ENCODE measurements around the gene LRRC72. TPM values are rescaled to one million over a fixed set of nuclear protein-coding genes. Genes with fewer than 3 reads are reported as not detected.
"Not testable (repeated sequence)": the region's sequence is repeated elsewhere in the genome, so short reads cannot be mapped to it uniquely, and the experiment has no call there.

The LRRC72 gene
- total RNA-seq, 1 experiment from 2014 or later = not detected

DNA sequence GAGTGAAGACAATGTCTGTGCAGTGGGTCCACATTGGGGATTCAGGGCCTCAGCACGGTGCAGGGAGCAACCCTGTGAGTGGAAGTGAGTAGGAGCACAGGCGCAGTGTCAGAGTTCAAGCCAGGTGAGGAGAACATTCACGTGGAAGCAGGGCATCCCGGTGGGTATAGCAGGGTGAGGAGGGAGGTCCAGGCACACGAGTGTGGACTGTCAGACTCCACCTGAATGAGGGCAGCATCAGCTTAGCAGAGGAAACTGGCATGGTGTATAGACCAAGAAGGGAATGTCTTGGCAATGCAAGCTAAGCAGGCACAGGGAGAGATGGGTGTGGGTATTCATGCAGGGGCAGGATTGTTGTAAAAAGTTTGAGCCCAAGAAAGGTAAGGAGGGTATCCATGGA is 15.3 kb upstream of the LRRC72 start:
- Histone ChIP-seq H3K4me3 (ENCODE audit: insufficient read depth, low read depth, low read length) (no peak overlapping the region), H3K27me3 (ENCODE audit: control insufficient read depth, insufficient read depth, low read length) (no peaks in the 10 kb centered on the region), H3K36me3 (replicated peaks; ENCODE audit: control insufficient read depth, insufficient read depth, low read length) (no peaks in the 10 kb centered on the region)
- no peak for DNase-seq

DNA sequence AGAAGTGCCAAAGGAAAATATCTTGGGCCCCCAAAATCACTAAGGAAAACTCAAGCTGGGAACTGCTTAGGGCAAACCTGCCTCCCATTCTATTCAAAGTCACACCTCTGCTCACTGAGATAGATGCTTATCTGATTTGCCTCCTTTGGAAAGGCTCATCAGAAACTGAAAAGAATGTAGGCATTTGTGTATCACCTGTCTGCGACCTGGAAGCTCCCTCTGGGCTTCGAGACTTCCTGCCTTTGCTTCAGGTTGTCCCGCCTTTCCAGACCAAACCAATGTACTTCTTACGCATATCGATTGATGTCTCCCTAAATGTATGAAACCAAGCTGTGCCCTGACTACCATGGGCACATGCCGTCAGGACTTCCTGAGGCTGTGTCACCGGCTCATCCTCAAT is 14.5 kb upstream of the LRRC72 start:
- Histone ChIP-seq H3K27me3 (ENCODE audit: control insufficient read depth, insufficient read depth, low read length) (no peaks in the 10 kb centered on the region), H3K4me3 (ENCODE audit: insufficient read depth, low read depth, low read length) (no peak overlapping the region), H3K36me3 (replicated peaks; ENCODE audit: control insufficient read depth, insufficient read depth, low read length) (no peaks in the 10 kb centered on the region)
- DNase-seq = no peak

- H3K36me3 ChIP-seq (replicated peaks; ENCODE audit: control insufficient read depth, insufficient read depth, low read length) = no peaks in the 10 kb centered on the region
- no peak overlapping the region for H3K4me3 ChIP-seq (ENCODE audit: insufficient read depth, low read depth, low read length)
- no peaks in the 10 kb centered on the region for H3K27me3 ChIP-seq (ENCODE audit: control insufficient read depth, insufficient read depth, low read length)
- no peak for DNase-seq
Measured at GRCh38 chr7:16514271-16514670, 12.4 kb upstream of the LRRC72 start.

- Histone ChIP-seq H3K4me3 (ENCODE audit: insufficient read depth, low read depth, low read length) (no peak overlapping the region), H3K27me3 (ENCODE audit: control insufficient read depth, insufficient read depth, low read length) (no peaks in the 10 kb centered on the region), H3K36me3 (replicated peaks; ENCODE audit: control insufficient read depth, insufficient read depth, low read length) (no peaks in the 10 kb centered on the region)
- no peak for DNase-seq
Measured at GRCh38 chr7:16514729-16515128, 11.9 kb upstream of the LRRC72 start.

GRCh38 chr7:16515785-16516685 is 10.6 kb upstream of the LRRC72 start:
- H3K4me3 ChIP-seq (ENCODE audit: insufficient read depth, low read depth, low read length) = no peak overlapping the region
- no peaks in the 10 kb centered on the region for H3K27me3 ChIP-seq (ENCODE audit: control insufficient read depth, insufficient read depth, low read length)
- no peak for DNase-seq
- H3K36me3 ChIP-seq (replicated peaks; ENCODE audit: control insufficient read depth, insufficient read depth, low read length) = no peaks in the 10 kb centered on the region

GRCh38 chr7:16519985-16520384 is 6.6 kb upstream of the LRRC72 start:
- DNase-seq; H3K4me3 ChIP-seq (ENCODE audit: insufficient read depth, low read depth, low read length); H3K36me3 ChIP-seq (replicated peaks; ENCODE audit: control insufficient read depth, insufficient read depth, low read length); H3K27me3 ChIP-seq (ENCODE audit: control insufficient read depth, insufficient read depth, low read length): not testable (repeated sequence)

DNA sequence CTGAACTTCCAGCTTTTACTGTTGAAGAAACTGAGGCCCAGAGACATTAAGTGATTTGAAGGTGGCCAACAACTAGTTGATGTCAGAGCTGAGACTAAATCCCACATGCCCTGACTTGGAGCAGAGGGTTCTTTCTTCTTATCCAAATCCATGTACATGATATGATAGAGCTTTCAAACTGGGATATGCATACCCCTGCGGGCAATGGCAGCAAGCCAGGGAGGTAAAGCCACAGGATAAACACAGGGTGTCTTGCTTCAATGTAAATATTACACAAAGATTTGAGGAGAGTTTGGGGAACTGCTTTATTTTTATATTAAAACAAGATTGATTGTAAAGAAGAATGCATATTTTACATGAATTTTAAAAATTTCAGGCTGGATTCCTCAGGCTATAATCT is 2.3 kb upstream of the LRRC72 start:
- Histone ChIP-seq H3K4me3 (ENCODE audit: insufficient read depth, low read depth, low read length) (no peak overlapping the region), H3K36me3 (replicated peaks; ENCODE audit: control insufficient read depth, insufficient read depth, low read length) (no peaks in the 10 kb centered on the region), H3K27me3 (ENCODE audit: control insufficient read depth, insufficient read depth, low read length) (no peaks in the 10 kb centered on the region)
- no peak for DNase-seq

DNA sequence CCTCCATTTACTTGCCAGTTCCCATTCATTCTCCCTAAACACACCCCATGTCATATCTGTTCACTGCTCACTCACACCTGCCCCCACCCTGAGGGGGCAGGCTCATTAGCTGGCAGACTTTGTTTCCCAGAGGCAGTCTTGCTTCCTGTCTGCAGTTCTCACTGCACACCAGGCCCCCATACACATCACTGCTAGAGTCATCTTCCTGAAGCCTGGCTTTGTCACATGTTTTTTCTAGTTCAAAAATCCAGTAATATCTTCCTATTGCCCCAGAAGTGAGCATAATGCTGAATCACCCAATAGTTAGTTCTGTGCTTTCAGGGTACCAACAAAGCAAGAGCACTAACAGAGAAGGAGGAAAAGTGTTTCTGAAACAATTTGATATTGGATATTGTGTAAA is 1.9 kb downstream of the LRRC72 start:
- Histone ChIP-seq H3K36me3 (replicated peaks; ENCODE audit: control insufficient read depth, insufficient read depth, low read length) (no peaks in the 10 kb centered on the region), H3K27me3 (ENCODE audit: control insufficient read depth, insufficient read depth, low read length) (no peaks in the 10 kb centered on the region), H3K4me3 (ENCODE audit: insufficient read depth, low read depth, low read length) (no peak overlapping the region)
- no peak for DNase-seq

DNA sequence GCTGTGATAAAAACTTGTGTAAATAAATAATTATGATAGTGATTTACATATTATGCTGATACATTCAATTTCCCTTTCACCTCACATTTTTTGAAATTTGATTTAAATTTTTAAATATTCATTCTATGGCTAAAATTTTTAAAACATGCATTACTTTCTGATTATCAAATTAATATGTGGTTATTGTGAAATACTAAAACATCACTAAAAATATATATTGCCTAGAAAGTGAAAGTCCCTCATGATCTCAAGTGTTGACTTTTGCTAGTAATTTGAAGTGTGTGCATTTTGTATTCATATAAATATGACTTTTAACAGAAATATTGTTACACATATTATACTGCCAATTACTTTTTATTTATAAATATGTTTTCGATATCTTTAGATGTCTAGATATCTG is 3.1 kb downstream of the LRRC72 start:
- H3K27me3 ChIP-seq (ENCODE audit: control insufficient read depth, insufficient read depth, low read length) = no peaks in the 10 kb centered on the region
- no peak overlapping the region for H3K4me3 ChIP-seq (ENCODE audit: insufficient read depth, low read depth, low read length)
- no peaks in the 10 kb centered on the region for H3K36me3 ChIP-seq (replicated peaks; ENCODE audit: control insufficient read depth, insufficient read depth, low read length)
- DNase-seq = no peak

GRCh38 chr7:16531707-16532106 is 5.1 kb downstream of the LRRC72 start:
- H3K36me3 ChIP-seq (replicated peaks; ENCODE audit: control insufficient read depth, insufficient read depth, low read length) = no peaks in the 10 kb centered on the region
- no peak overlapping the region for H3K4me3 ChIP-seq (ENCODE audit: insufficient read depth, low read depth, low read length)
- H3K27me3 ChIP-seq (ENCODE audit: control insufficient read depth, insufficient read depth, low read length) = no peaks in the 10 kb centered on the region
- DNase-seq = no peak

DNA sequence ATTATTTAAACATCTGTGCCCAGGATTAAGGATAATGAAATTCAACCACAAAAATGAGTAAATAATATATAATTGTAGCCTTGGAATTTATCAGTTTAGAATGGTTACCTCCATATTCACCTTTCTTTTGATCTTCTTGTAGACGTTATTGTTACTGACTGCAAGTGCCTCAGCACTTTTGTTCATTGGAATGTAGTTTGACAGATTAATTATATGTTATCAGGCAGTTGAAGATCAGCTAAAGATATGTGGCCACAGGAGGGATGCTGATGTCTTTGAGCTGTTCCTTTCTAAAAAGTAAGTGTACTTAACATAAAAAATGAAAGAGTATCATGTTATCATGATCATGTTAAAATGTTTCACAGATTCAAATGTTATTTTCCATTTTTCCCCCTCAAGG is 5.6 kb downstream of the LRRC72 start:
- no peak overlapping the region for H3K4me3 ChIP-seq (ENCODE audit: insufficient read depth, low read depth, low read length)
- no peaks in the 10 kb centered on the region for H3K36me3 ChIP-seq (replicated peaks; ENCODE audit: control insufficient read depth, insufficient read depth, low read length)
- H3K27me3 ChIP-seq (ENCODE audit: control insufficient read depth, insufficient read depth, low read length) = no peaks in the 10 kb centered on the region
- DNase-seq = no peak

GRCh38 chr7:16535500-16535899 is 8.9 kb downstream of the LRRC72 start:
- no peak overlapping the region for H3K4me3 ChIP-seq (ENCODE audit: insufficient read depth, low read depth, low read length)
- H3K36me3 ChIP-seq (replicated peaks; ENCODE audit: control insufficient read depth, insufficient read depth, low read length) = no peaks in the 10 kb centered on the region
- DNase-seq = no peak
- no peaks in the 10 kb centered on the region for H3K27me3 ChIP-seq (ENCODE audit: control insufficient read depth, insufficient read depth, low read length)

GRCh38 chr7:16540559-16540958 is 13.9 kb downstream of the LRRC72 start:
- DNase-seq; H3K4me3 ChIP-seq (ENCODE audit: insufficient read depth, low read depth, low read length); H3K36me3 ChIP-seq (replicated peaks; ENCODE audit: control insufficient read depth, insufficient read depth, low read length); H3K27me3 ChIP-seq (ENCODE audit: control insufficient read depth, insufficient read depth, low read length): not testable (repeated sequence)

GRCh38 chr7:16542401-16542800 is 15.8 kb downstream of the LRRC72 start:
- H3K36me3 ChIP-seq (replicated peaks; ENCODE audit: control insufficient read depth, insufficient read depth, low read length) = no peaks in the 10 kb centered on the region
- H3K27me3 ChIP-seq (ENCODE audit: control insufficient read depth, insufficient read depth, low read length) = no peaks in the 10 kb centered on the region
- H3K4me3 ChIP-seq (ENCODE audit: insufficient read depth, low read depth, low read length) = no peak overlapping the region
- DNase-seq = no peak

- H3K36me3 ChIP-seq (replicated peaks; ENCODE audit: control insufficient read depth, insufficient read depth, low read length) = no peaks in the 10 kb centered on the region
- DNase-seq = no peak
- H3K27me3 ChIP-seq (ENCODE audit: control insufficient read depth, insufficient read depth, low read length) = no peaks in the 10 kb centered on the region
- H3K4me3 ChIP-seq (ENCODE audit: insufficient read depth, low read depth, low read length) = no peak overlapping the region
Measured at GRCh38 chr7:16543456-16543855, 16.8 kb downstream of the LRRC72 start.
